Esophagus (tissue), 2 donors: Measurements from ENCODE around the gene DLST. TPM values are rescaled to one million over a fixed set of nuclear protein-coding genes. Genes with fewer than 3 reads are reported as not detected.

Experiments
- H3K27ac ChIP-seq, 2 donors: one replicate each; pipeline ENCODE4 v1.5.1; 2013; ENCODE audit warnings: low read depth in 2 of 2, mild to moderate bottlenecking in 2 of 2, inconsistent platforms in 1 of 2, low read length in 1 of 2, moderate library complexity in 1 of 2
- H3K27me3 ChIP-seq, 2 donors: one replicate each; pipeline ENCODE4 v1.6.1; 2013; ENCODE audit warnings: low read length in 2 of 2, control low read depth in 1 of 2, mild to moderate bottlenecking in 1 of 2; ENCODE audit not compliant: insufficient read depth in 2 of 2, control insufficient read depth in 1 of 2
- H3K36me3 ChIP-seq, 2 donors: one replicate each; pipeline ENCODE4 v1.6.1; 2013; ENCODE audit warnings: low read length in 1 of 2; ENCODE audit not compliant: control insufficient read depth in 2 of 2, insufficient read depth in 2 of 2
- H3K4me1 ChIP-seq, 2 donors: one replicate each; pipeline ENCODE4 v1.6.1; 2013; ENCODE audit warnings: low read length in 1 of 2; ENCODE audit not compliant: control insufficient read depth in 2 of 2, insufficient read depth in 2 of 2
- H3K4me3 ChIP-seq, 2 donors: one replicate each; pipeline ENCODE4 v1.5.1; 2013; ENCODE audit warnings: low read length in 2 of 2, mild to moderate bottlenecking in 2 of 2, low read depth in 1 of 2, moderate library complexity in 1 of 2
- H3K9me3 ChIP-seq, 2 donors: one replicate each; pipeline ENCODE4 v1.6.1; 2013; ENCODE audit warnings: mild to moderate bottlenecking in 2 of 2, low read depth in 1 of 2, low read length in 1 of 2, moderate library complexity in 1 of 2; ENCODE audit not compliant: control insufficient read depth in 2 of 2, insufficient read depth in 1 of 2
- WGBS, 2 donors: extraction: QIAGEN DNeasy Blood & Tissue Kit; methylation state at CpG; one replicate each; pipeline ENCODE4 v1.1.7; 2013; 5-methylcytosine and 5-hydroxymethylcytosine counted together
- polyA plus RNA-seq, 2 donors: library from polyadenylated mRNA; stranded (reverse); fragments of 200-250 nt; gene quantifications; one replicate each; pipeline ENCODE4 v1.2.3, GENCODE V29; 2013
- donor health status: healthy with polysubstance abuse.
- donor health status: Bipolar disorder and iron deficiency.

Gene DLST
- polyA plus RNA-seq, 2 donors: 31.0 to 56.5 TPM

DNA sequence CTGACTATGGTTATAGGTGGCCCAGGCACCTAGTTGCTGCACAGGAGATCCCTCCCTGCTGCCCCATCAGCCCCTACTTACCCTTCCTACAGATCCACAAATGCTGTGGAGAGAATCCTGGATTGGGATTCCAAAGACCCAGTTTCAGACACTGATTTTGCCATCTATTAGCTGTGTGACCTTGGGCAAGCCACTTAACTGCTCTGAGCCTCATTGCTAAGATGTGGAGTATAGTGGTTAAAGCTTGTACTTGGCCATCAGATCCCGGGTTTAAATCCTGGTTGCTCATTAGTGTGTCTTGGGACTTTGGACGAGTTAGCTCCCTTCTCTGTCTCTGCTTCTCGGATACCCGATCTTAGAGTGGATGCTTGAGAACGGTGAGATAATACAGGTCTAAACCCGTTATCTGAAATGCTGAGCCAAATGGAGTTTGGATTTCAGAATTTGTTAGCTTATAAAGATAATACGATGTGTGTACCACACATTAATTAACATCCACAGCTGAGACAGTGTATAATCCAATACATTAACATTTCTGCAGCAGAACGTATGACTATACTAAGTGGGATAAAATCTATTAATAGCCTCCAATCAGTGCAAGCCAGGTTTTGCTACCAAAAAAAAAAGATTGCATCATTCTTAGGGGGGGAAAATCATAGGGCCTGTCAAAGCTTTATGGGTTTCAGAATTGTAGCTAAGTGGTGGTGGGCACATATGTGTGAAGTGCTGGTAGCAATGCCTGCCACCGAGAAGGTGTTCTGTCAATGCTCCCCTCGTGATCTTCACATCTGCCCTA, 21.8 kb upstream of the DLST start:
- peaks cover 0 to 2% of the 10 kb centered on the region in 2 donors for H3K4me1 ChIP-seq
- no peak overlapping the region for H3K27ac ChIP-seq
- 48 to 50% methylated on average over 10 of the region's 10 CpGs for WGBS, 2 donors

DNA sequence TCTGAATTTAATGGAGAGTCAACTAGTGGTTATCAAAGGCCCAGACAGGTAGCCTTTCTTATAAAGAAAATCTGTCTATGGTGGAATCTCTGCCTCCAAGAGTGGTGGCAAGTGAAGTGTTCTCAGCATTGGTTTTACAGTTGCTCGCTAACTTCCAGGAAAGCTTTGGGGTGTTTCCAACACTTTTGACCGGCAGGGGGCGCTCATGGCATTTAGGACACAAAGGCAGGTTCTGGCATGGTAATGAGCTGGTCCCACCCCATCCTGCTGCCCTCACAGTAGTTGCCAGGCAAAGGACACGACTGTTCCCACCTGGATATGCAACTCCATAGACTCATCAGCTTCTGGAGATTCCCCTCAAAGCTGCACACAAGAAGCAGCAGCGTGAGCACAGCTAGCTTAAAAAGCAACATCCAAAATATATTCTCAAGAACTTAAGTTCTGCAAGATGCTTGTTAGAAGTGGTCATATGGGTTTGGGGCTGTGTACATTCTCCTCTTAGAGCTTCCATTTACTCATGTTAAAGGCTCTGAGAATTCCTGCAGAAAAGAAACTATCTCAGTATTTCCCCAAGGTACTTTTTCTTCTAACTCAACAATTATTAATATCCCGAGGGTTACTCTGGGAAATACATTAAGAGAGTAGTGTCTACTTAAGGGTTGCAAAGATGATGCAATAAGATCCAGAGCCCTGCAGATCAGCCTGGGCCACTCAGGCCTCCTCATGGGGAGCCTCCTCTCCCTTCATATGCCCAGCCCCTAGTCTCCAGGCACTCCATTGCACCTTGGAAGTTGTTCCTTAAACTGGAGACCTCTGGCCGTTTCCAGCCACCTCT, 20.6 kb upstream of the DLST start:
- no peaks in the 10 kb centered on the region for H3K36me3 ChIP-seq
- H3K4me1 ChIP-seq: no peaks in the 10 kb centered on the region
- no peaks in the 10 kb centered on the region for H3K27me3 ChIP-seq
- H3K27ac ChIP-seq: no peak overlapping the region
- no peak overlapping the region for H3K4me3 ChIP-seq
- no peaks in the 10 kb centered on the region for H3K9me3 ChIP-seq
- WGBS, 2 donors: 28 to 31% methylated on average over 7 of the region's 7 CpGs

More for the DNA sequence above, 21.8 kb upstream of the DLST start:
- H3K27me3 ChIP-seq: no peaks in the 10 kb centered on the region
- H3K9me3 ChIP-seq: no peaks in the 10 kb centered on the region
- no peak overlapping the region for H3K4me3 ChIP-seq
- no peaks in the 10 kb centered on the region for H3K36me3 ChIP-seq

DNA sequence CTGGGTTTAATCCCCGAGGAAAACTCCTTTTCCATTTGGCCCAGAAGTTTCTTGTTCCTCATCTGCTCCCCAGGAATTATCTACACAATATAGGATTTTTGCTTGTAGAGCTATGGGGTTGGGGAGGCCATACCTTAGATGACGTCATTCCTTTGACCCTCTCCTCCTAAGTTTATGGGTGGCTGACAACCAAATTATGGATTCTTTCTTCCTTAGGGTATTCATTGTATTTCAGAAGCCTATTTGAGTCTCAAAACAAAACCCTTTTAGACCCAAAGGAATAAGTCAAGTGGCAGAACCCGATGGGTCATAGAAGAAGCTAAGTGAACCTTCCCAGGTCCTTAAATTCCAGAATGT, 20.0 kb upstream of the DLST start:
- H3K4me1 ChIP-seq: no peaks in the 10 kb centered on the region
- no peaks in the 10 kb centered on the region for H3K27me3 ChIP-seq
- no peaks in the 10 kb centered on the region for H3K36me3 ChIP-seq
- WGBS, 2 donors: 72 to 78% methylated on average over 3 of the region's 3 CpGs
- no peak overlapping the region for H3K4me3 ChIP-seq
- H3K27ac ChIP-seq: no peak overlapping the region
- H3K9me3 ChIP-seq: no peaks in the 10 kb centered on the region

DNA sequence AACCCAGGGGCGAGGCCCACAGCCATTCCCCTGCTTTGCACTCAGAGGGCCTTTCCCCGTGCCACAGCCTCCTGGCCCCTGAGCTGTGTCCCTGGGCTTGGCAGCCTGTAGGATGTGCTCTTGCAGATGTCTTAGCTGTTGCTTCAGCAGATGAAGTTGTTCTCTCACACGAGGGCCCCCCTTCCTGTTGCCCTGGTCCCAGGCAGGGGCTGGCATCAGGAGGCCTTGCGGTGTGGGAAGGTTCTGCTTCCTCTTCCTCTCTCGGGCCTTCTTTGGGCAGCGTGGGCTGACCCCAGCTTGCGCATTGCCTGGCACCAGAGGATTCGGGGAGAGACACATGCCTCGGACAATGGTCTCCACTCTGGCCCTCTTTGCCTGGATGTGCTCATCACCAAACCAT, 18.4 kb upstream of the DLST start:
- Histone ChIP-seq H3K27ac (no peak overlapping the region), H3K36me3 (no peaks in the 10 kb centered on the region), H3K9me3 (no peaks in the 10 kb centered on the region), H3K4me3 (no peak overlapping the region), H3K4me1 (no peaks in the 10 kb centered on the region), H3K27me3 (no peaks in the 10 kb centered on the region)
- WGBS, 2 donors: 78 to 83% methylated on average over 9 of the region's 9 CpGs

DNA sequence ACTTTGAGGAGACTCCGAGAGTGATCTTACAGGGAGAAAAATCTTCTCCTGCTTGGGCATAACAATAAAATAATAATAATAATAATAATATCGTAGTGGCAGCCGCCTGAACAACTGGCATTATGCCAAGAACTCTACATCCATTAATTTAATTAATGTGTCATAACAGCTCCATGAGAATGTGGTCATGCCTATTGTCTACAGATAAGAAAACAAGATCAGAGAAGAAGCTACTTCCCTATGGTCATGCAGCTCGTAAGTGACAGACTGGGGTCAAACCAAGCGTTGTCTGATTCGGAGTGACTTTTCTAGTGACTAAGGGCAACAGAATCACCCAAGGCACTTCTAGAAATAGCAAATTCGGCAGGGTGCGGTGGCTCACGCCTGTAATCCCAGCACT, 17.5 kb upstream of the DLST start:
- no peak overlapping the region for H3K4me3 ChIP-seq
- no peaks in the 10 kb centered on the region for H3K36me3 ChIP-seq
- H3K9me3 ChIP-seq: no peaks in the 10 kb centered on the region
- no peak overlapping the region for H3K27ac ChIP-seq
- no peaks in the 10 kb centered on the region for H3K4me1 ChIP-seq
- WGBS, 2 donors: 82 to 84% methylated on average over 9 of the region's 9 CpGs
- no peaks in the 10 kb centered on the region for H3K27me3 ChIP-seq

DNA sequence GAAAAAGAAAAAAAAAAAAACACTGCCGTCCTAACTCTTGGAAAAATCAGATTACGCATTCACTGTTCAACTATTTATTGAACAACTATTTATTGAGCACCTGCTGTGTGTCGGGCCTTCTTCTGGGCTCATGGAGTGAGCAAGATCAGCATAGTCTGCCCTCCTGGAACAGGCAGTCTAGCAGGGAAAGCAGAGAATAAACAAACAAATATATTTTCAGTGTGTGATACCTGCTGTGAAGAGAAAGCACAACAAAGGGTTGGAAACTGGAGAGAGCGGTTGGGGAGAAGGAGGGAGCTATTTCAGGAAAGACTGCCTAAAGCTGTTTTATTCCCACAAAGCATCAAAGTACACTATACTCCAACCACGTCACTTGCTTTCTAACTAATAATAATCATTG, 16.6 kb upstream of the DLST start:
- Histone ChIP-seq H3K36me3 (no peaks in the 10 kb centered on the region), H3K9me3 (no peaks in the 10 kb centered on the region), H3K4me1 (no peaks in the 10 kb centered on the region), H3K27ac (no peak overlapping the region), H3K27me3 (no peaks in the 10 kb centered on the region), H3K4me3 (no peak overlapping the region)
- WGBS, 2 donors: 88 to 92% methylated on average over 5 of the region's 5 CpGs

DNA sequence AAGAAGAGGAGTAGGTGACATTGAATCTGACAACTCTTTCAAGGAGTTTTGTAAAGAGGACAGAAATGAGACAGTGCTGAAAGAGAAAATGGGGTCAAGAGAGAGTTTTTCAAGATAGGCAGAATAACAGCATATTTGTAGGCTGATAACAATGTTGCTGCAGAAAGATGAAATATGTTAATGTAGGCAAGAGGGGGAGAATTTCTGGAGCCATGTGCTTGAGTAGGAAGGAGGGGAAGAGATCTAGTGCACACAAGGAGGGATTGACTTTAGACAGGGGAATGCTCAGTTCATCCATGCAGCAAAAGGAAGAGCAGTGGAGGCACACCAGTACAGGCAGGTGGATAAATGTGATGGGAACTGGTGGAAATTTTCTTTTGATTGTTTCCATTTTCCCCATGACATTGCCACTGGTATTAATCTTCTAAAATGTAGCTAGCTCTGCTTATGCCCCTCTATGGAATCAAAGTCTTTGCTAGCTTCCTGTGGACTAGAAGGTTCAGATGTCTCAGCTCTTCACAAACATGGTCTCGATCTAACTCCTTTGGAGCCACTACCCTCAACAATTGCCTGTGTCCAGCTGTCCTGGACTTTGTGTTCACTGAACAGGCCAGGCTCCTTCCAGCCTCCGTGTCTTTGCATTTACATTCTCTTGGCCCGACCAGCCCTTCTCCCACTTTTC, 14.9 kb upstream of the DLST start:
- no peaks in the 10 kb centered on the region for H3K36me3 ChIP-seq
- no peak overlapping the region for H3K4me3 ChIP-seq
- H3K27ac ChIP-seq: no peak overlapping the region
- H3K27me3 ChIP-seq: no peaks in the 10 kb centered on the region
- no peaks in the 10 kb centered on the region for H3K9me3 ChIP-seq
- 72 to 80% methylated on average over 3 of the region's 3 CpGs for WGBS, 2 donors
- H3K4me1 ChIP-seq: no peaks in the 10 kb centered on the region

DNA sequence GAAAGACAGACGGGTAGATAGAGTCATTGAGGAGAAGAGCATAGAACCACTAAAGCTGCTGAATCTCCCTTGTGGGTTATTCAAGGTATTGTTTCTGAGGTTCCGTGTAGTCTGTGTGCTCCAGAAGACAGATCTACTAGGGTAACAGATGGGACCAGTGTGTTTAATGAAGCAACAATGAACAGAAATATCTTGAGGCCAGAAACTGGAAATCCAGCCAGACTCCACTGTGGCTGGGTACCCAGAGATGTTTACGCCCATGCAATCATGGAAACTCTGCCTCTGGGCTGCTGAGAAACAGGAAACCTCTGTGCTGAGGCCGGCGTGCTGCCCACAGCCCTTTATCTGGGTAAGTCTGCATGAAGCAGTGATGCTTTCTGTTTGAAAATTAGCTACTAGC, 14.0 kb upstream of the DLST start:
- Histone ChIP-seq H3K9me3 (no peaks in the 10 kb centered on the region), H3K36me3 (no peaks in the 10 kb centered on the region), H3K27ac (no peak overlapping the region), H3K4me1 (no peaks in the 10 kb centered on the region), H3K27me3 (no peaks in the 10 kb centered on the region), H3K4me3 (no peak overlapping the region)
- WGBS, 2 donors: 37 to 46% methylated on average over 5 of the region's 5 CpGs

DNA sequence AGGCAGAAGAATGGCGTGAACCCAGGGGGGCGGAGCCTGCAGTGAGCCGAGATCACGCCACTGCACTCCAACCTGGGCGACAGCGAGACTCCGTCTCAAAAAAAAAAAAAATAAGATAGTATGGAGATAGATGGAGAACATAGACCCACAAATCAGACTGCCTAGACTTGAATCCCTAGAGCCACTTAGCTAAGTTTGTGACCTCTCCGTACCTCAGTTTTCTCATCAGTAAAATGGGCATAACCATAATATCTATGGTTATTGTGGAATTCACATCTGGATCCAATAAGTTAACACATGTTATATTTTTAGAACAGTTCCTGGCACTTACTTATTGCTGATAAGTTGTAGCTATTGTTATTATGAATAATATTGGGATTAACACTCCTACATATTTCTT, 13.0 kb upstream of the DLST start:
- Histone ChIP-seq H3K27me3 (no peaks in the 10 kb centered on the region), H3K27ac (no peak overlapping the region), H3K9me3 (no peaks in the 10 kb centered on the region), H3K4me1 (no peaks in the 10 kb centered on the region), H3K36me3 (no peaks in the 10 kb centered on the region), H3K4me3 (no peak overlapping the region)
- WGBS, 2 donors: 92 to 93% methylated on average over 8 of the region's 8 CpGs
